Pancreas (tissue), 10 donors: Measurements from ENCODE around the gene HLX. TPM values are rescaled to one million over a fixed set of nuclear protein-coding genes. Genes with fewer than 3 reads are reported as not detected.

ENCODE experiments used
- ATAC-seq, 4 donors: fragments of 200-7000 bp; cut with Tn5 transposase; one replicate each; pipeline versions ENCODE4 v1.8.0 to v1.9.1; 2020; ENCODE audit warnings: mild to moderate bottlenecking in 4 of 4, moderate library complexity in 4 of 4
- DNase-seq, 6 donors: peaks; one replicate each; pipeline ENCODE4 v3.0.0-alpha.2; 2020
- FAIRE-seq: peaks from 2 replicates; lab custom pipeline; 2012; peaks lifted over from hg19 to GRCh38; lab: Jason Lieb, UNC
- H3K27ac ChIP-seq, 4 donors: fragments of 200-600 bp; sonication (generic); 1 replicate in 3 of 4; 2 replicates in 1 of 4; pipeline versions ENCODE4 v1.5.0 to v1.8.0; 2020
- H3K27me3 ChIP-seq, 4 donors: fragments of 200-600 bp; one replicate each; pipeline ENCODE4 v1.8.0; 2021
- H3K36me3 ChIP-seq, 3 donors: fragments of 200-600 bp; sonication (generic) in 1 of 3; one replicate each; pipeline versions ENCODE4 v1.5.0 to v1.8.0; 2020 to 2021
- H3K4me1 ChIP-seq, 3 donors: fragments of 200-600 bp; one replicate each; pipeline ENCODE4 v1.8.0; 2021
- H3K4me3 ChIP-seq, 4 donors: fragments of 200-600 bp; sonication (generic) in 2 of 4; one replicate each; pipeline versions ENCODE4 v1.5.0 to v1.8.0; 2020 to 2021
- H3K9me3 ChIP-seq, 4 donors: fragments of 200-600 bp; one replicate each; pipeline ENCODE4 v1.8.0; 2021
- CTCF ChIP-seq, 4 donors: fragments of 200-600 bp; sonication (generic) in 3 of 4; IDR thresholded peaks; one replicate each; pipeline versions ENCODE4 v1.5.0 to v1.8.0; 2021; ENCODE audit warnings: antibody characterized with exemption in 4 of 4
- WGBS, 2 donors: extraction: QIAGEN DNeasy Blood & Tissue Kit; methylation state at CpG; one replicate each; pipeline ENCODE4 v1.1.7; 2013; 5-methylcytosine and 5-hydroxymethylcytosine counted together
- intact Hi-C, 3 donors: fragments of 100-400 bp; cut with DNase I; formaldehyde crosslinking; loops; one replicate each; pipeline versions ENCODE4 v1.11.1 to v1.14.2; 2022
- polyA plus RNA-seq, 2 donors: library from polyadenylated mRNA; stranded (reverse); fragments of 200-250 nt; gene quantifications; one replicate each; pipeline ENCODE4 v1.2.3, GENCODE V29; 2013
- total RNA-seq, 6 donors: library from RNA; stranded (reverse); fragmentation: NEBNext Ultra II Directional in 4 of 6; extraction: Animal tissue kit (Norgen Biotek cat#: 25700) in 4 of 6; gene quantifications; one replicate each; pipeline versions ENCODE4 v1.2.1 to v1.2.4, GENCODE V29; 2021 to 2023
- donor health status: healthy with polysubstance abuse.
- donor health status: DM: no; HTN: no; CAD: no; lungs with moderate emphysema.
- donor health status: DM: no; HTN: no; CAD: no.
- donor health status: control.
- donor health status: control.
- donor health status: Bipolar disorder and iron deficiency.
- donor health status: DM: yes; HTN: yes; CAD: no.
- donor health status: DM: no; HTN: no; CAD: no.
- donor health status: DM: no; HTN: no; CAD: no.
- donor health status: DM: yes; HTN: yes; CAD: no.

Gene HLX
- total and polyA plus RNA-seq, 8 donors: 0.74 to 5.9 (median 2.5) TPM

- intact Hi-C loops: loop anchor here in 1 of 3 donors (10.0 kb wide), 2 partner anchors 331 to 561 kb away; no protein-coding TSS in a partner anchor
- Histone ChIP-seq H3K9me3 (no peaks in the 10 kb centered on the region), H3K4me3 (no peak overlapping the region), H3K4me1 (peaks cover 0 to 6% (median 3%) of the 10 kb centered on the region in 3 donors), H3K27ac (no peak overlapping the region), H3K36me3 (no peaks in the 10 kb centered on the region), H3K27me3 (no peaks in the 10 kb centered on the region)
- TF ChIP-seq CTCF (IDR thresholded peaks at IDR 0.05): peak in 3 of 4 donors; percentile 26 to 31 (median 29)
- WGBS, 2 donors: 23 to 24% methylated on average over 8 of the region's 8 CpGs
- no peak for FAIRE-seq
- peak in 2 of 6 donors; percentile 37 to 49 for DNase-seq
- peak in 3 of 4 donors; percentile 30 to 45 (median 38) for ATAC-seq
Observed at GRCh38 chr1:220873868-220874655, 5.2 kb upstream of the HLX start.

GRCh38 chr1:220875260-220875659 is 4.0 kb upstream of the HLX start:
- Histone ChIP-seq H3K27me3 (no peaks in the 10 kb centered on the region), H3K4me1 (peaks cover 0 to 8% (median 3%) of the 10 kb centered on the region in 3 donors), H3K4me3 (no peak overlapping the region), H3K27ac (no peak overlapping the region), H3K36me3 (no peaks in the 10 kb centered on the region), H3K9me3 (no peaks in the 10 kb centered on the region)
- ATAC-seq (no peak), FAIRE-seq (no peak), DNase-seq (no peak)
- intact Hi-C loops: loop anchor here in 1 of 3 donors (10.0 kb wide), 2 partner anchors 330 to 560 kb away; no protein-coding TSS in a partner anchor
- WGBS, 2 donors: 77 to 86% methylated on average over 1 of the region's 1 CpG
- TF ChIP-seq CTCF (IDR thresholded peaks at IDR 0.05): no peak

- DNase-seq (peak in 1 of 6 donors; percentile 56), ATAC-seq (no peak), FAIRE-seq (no peak)
- intact Hi-C loops: loop anchor here in 1 of 3 donors (10.0 kb wide), 2 partner anchors 328 to 558 kb away; no protein-coding TSS in a partner anchor
- no peaks in the 10 kb centered on the region for H3K36me3 ChIP-seq
- WGBS, 2 donors: 51 to 59% methylated on average over 54 of the region's 54 CpGs
- no peaks in the 10 kb centered on the region for H3K27me3 ChIP-seq
- no peak for TF ChIP-seq CTCF (IDR thresholded peaks at IDR 0.05)
- H3K9me3 ChIP-seq: no peaks in the 10 kb centered on the region
- peak overlapping the region in 1 of 4 donors; percentile 22 for H3K4me3 ChIP-seq
- peaks cover 0 to 11% (median 8%) of the 10 kb centered on the region in 3 donors for H3K4me1 ChIP-seq
- peak overlapping the region in 2 of 4 donors; percentile 47 to 85 for H3K27ac ChIP-seq
Observed at GRCh38 chr1:220876511-220877376, 2.5 kb upstream of the HLX start.

DNA sequence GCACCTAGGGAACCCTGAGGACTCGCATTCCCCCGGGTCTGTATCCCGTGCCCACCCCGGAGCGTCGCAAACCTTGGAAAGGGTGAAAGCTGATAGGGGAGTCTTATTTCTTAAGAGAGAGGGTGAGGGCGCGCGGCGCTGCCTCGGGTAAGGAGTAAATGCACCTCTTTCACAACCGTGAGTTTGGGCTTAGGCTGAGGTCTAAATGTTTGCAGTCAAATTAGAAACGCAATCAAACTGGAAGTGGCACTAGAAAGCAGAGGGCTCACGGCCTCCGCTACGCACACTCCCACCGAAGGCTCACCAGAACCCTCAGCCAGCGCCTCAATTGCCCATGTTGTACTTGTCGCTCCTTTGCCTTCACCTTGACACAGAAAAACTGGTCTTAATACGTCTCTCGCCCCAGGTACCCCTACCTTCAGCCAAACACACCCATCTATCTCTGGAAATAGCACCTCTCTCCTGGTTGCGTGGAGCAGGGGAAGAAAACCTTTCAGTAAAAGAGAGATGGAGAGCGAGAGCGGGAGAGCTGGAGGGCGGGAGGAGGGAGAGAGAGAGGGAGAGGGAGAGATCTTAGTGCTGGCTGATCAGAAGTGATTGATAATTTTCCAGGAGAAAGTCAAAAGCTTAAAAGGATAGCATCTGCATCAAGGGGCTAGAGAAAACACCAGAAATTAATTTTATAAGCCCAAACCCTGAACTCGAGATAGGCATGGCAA is 1.7 kb upstream of the HLX start:
- ATAC-seq (no peak), FAIRE-seq (no peak), DNase-seq (no peak)
- intact Hi-C loops: loop anchor here in 1 of 3 donors (10.0 kb wide), 2 partner anchors 327 to 557 kb away; no protein-coding TSS in a partner anchor
- peak overlapping the region in 2 of 4 donors; percentile 47 to 85 for H3K27ac ChIP-seq
- H3K9me3 ChIP-seq: no peaks in the 10 kb centered on the region
- 48 to 58% methylated on average over 26 of the region's 26 CpGs for WGBS, 2 donors
- H3K36me3 ChIP-seq: no peaks in the 10 kb centered on the region
- no peaks in the 10 kb centered on the region for H3K27me3 ChIP-seq
- peak overlapping the region in 1 of 4 donors; percentile 22 for H3K4me3 ChIP-seq
- peaks cover 0 to 11% (median 8%) of the 10 kb centered on the region in 3 donors for H3K4me1 ChIP-seq
- no peak for TF ChIP-seq CTCF (IDR thresholded peaks at IDR 0.05)
